ENCODE data around the gene PPM1G.

DNA sequence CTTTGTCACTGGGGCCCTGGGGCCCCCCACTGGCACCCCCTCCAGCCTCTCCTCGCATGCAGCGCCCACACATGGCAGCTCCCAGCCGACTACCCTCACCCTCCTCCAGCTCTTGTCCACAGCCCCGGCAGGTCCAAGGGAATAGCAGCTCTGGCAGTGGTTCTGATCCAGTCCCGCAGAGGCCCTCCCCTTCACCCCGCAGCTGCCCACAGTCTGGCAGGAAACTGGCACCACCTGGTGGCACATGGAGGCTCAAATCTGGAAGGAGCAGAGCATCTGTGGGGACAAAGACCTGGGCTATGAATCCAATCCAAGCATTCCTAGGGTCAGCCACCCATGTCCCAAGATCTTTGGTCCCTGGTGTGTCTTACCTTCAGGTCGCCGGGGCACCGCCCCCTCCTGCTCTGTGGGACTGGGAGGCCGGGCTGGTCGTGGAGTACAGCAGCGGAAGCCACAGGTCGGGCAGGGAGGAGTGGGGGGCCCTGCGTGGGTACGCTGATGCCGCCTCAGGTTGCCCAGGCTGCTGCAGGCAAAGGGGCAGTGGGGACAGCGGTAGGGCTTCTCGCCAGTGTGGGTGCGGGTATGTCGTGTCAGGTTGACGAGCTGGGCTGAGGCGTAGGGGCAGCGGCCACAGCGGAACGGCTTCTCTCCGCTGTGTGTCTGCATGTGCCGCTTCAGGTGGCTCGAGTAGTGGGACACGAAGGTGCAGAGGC is 31.1 kb downstream of the PPM1G start:
- TF ChIP-seq POLR2A (IDR thresholded peaks at IDR 0.05; ENCODE audit: low read depth, low read length) = no peak; the same call in none of the 2 replicates
- peak; percentile 42; the same call in 1 of the 2 replicates for TF ChIP-seq POLR2AphosphoS5 (IDR thresholded peaks at IDR 0.05; ENCODE audit: low read depth, low read length)
- no peak for TF ChIP-seq TAF1 (IDR thresholded peaks at IDR 0.05; ENCODE audit: borderline replicate concordance, low read depth, low read length)
